Body of pancreas (tissue), 4 donors: ENCODE results near the gene ELAVL1. TPM values are rescaled to one million over a fixed set of nuclear protein-coding genes. Genes with fewer than 3 reads are reported as not detected.

Experiments used
- ATAC-seq: fragments of 150-250 bp; one replicate; pipeline ENCODE4 v1.9.1; 2016
- DNase-seq, 4 donors: peaks; one replicate each; pipeline ENCODE4 v3.0.0-alpha.2; 2019
- H3K27ac ChIP-seq, 4 donors: fragments of 200-600 bp; sonication (generic); 1 replicate in 3 of 4; 2 replicates in 1 of 4; pipeline versions ENCODE4 v1.5.1 to v1.6.1; 2016 to 2019; ENCODE audit warnings: mild to moderate bottlenecking in 1 of 4, mixed read lengths in 1 of 4, moderate library complexity in 1 of 4
- H3K27me3 ChIP-seq, 2 donors: fragments of 200-600 bp; sonication (generic); one replicate each; pipeline ENCODE4 v1.6.0; 2016; ENCODE audit warnings: mild to moderate bottlenecking in 1 of 2
- H3K36me3 ChIP-seq, 2 donors: fragments of 200-600 bp; sonication (generic); replicated peaks in 1 of 2; 2 replicates each; pipeline ENCODE4 v1.5.1; 2016; ENCODE audit warnings: low read depth in 2 of 2; ENCODE audit not compliant: insufficient read depth in 1 of 2
- H3K4me1 ChIP-seq: fragments of 200-600 bp; sonication (generic); one replicate; pipeline ENCODE4 v1.6.0; 2016
- H3K4me3 ChIP-seq, 2 donors: fragments of 200-600 bp; sonication (generic); 1 replicate in 1 of 2; 2 replicates in 1 of 2; pipeline ENCODE4 v1.5.1; 2016 to 2019
- H3K9me3 ChIP-seq, 3 donors: fragments of 200-600 bp; sonication (generic); 1 replicate in 2 of 3; 2 replicates in 1 of 3; pipeline ENCODE4 v1.5.1; 2016
- CTCF ChIP-seq, 7 experiments: fragments of 450-650 bp in 4 of 7; fragments of 200-600 bp in 3 of 7; sonication (generic) in 3 of 7; IDR thresholded peaks; one replicate each; pipeline ENCODE4 v1.5.1; 2016 to 2019; ENCODE audit warnings: antibody characterized with exemption in 7 of 7
- POLR2A ChIP-seq, 3 donors: fragments of 450-650 bp; IDR thresholded peaks; one replicate each; pipeline ENCODE4 v1.6.1; 2016; ENCODE audit warnings: antibody characterized with exemption in 3 of 3, mild to moderate bottlenecking in 2 of 3
- WGBS, 2 donors: methylation state at CpG; one replicate each; pipeline ENCODE4 v1.1.5; 2017; 5-methylcytosine and 5-hydroxymethylcytosine counted together
- intact Hi-C: fragments of 100-400 bp; cut with DNase I; formaldehyde crosslinking; loops from one replicate; pipeline ENCODE4 v1.15.1; 2023
- total RNA-seq, 2 donors: library from RNA; depleted of rRNA; stranded (reverse); fragments of >200 nt; gene quantifications; one replicate each; pipeline ENCODE4 v1.1.0, GENCODE V29; 2016

Gene ELAVL1
- total RNA-seq, 2 donors from 2014 or later: 9.3 to 15.8 TPM

- Histone ChIP-seq H3K4me1 (peaks cover 31% of the 10 kb centered on the region), H3K36me3 (peaks cover 0 to 9% of the 10 kb centered on the region in 2 donors), H3K27ac (peak overlapping the region in 2 of 4 donors; percentile 2 to 69), H3K9me3 (no peaks in the 10 kb centered on the region), H3K27me3 (no peaks in the 10 kb centered on the region), H3K4me3 (no peak overlapping the region)
- no peak for ATAC-seq
- DNase-seq: peak in 2 of 4 donors; percentile 16
- intact Hi-C loops: no loop called here
- WGBS, 2 donors: 87 to 88% methylated on average over 5 to 19 of the region's 23 CpGs
- no peak for TF ChIP-seq CTCF (IDR thresholded peaks at IDR 0.05)
- TF ChIP-seq POLR2A (IDR thresholded peaks at IDR 0.05): no peak
Measured at GRCh38 chr19:7927605-7928333, 77.7 kb downstream of the ELAVL1 start.

- ATAC-seq (no peak), DNase-seq (peak in 2 of 4 donors; percentile 18 to 24)
- Histone ChIP-seq H3K36me3 (peaks cover 0 to 1% of the 10 kb centered on the region in 2 donors), H3K4me3 (no peak overlapping the region), H3K27ac (no peak overlapping the region), H3K9me3 (no peaks in the 10 kb centered on the region), H3K27me3 (no peaks in the 10 kb centered on the region), H3K4me1 (peaks cover 31% of the 10 kb centered on the region)
- TF ChIP-seq CTCF (IDR thresholded peaks at IDR 0.05) (no peak), POLR2A (IDR thresholded peaks at IDR 0.05) (no peak)
- 75 to 76% methylated on average over 9 to 29 of the region's 32 CpGs for WGBS, 2 donors
- intact Hi-C loops: no loop called here
Measured at GRCh38 chr19:7926727-7927604, 78.5 kb downstream of the ELAVL1 start.

GRCh38 chr19:7926021-7926726 is 79.3 kb downstream of the ELAVL1 start, which contains the start of gene CTXN1:
CTXN1 (minus strand) TSS chr19:7926135; CDS start chr19:7925538, 597 bp downstream.
- Histone ChIP-seq H3K4me1 (peaks cover 39% of the 10 kb centered on the region), H3K9me3 (no peaks in the 10 kb centered on the region), H3K27ac (no peak within 1 kb of the TSS), H3K4me3 (peak within 1 kb of the TSS in 1 of 2 donors; percentile 2), H3K27me3 (no peaks in the 10 kb centered on the region), H3K36me3 (peaks cover 0 to under 1% of the 10 kb centered on the region in 2 donors)
- 10 to 39% methylated on average over 12 to 51 of the region's 65 CpGs for WGBS, 2 donors
- DNase-seq (peak; percentile 59 to 80 (median 72)), ATAC-seq (peak; percentile 65)
- no peak for TF ChIP-seq POLR2A (IDR thresholded peaks at IDR 0.05)
- peak in 1 of 7 experiments; percentile 6 for TF ChIP-seq CTCF (IDR thresholded peaks at IDR 0.05)
- intact Hi-C loops: no loop called here

DNA sequence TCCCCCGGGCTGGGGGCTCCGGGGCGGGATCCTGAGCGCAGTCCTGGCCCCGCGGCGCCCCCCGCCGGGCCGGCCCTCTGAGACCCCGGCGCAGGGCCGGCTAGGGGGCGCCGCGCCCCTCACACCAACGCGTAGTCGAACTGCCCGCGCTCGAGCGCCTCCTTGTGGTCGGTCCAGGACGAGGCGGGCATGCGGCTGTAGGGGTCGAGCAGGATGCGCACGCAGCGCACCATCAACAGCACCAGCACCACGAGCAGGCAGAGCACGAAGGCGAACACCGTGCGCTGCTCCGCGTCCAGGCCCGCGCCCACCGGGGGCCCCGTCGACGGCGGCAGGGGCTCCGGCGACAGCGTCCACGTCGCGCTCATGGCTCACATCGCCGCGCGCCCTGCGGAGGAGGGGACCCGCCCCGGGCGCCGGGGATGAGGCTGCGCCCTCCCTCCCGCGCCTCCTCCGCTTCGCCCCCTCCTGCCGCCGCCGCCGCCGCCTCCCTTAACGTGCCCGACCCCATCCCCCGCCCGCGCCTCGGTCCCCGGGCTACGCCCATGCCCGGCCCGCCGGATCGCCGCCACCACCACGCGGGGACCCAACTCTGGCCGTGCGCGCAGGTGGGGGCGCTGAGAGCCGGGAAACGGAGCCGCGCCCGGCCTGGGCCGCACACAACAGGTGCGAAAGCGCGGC is 80.1 kb downstream of the ELAVL1 start:
- DNase-seq: peak; percentile 61 to 72 (median 63)
- no peaks in the 10 kb centered on the region for H3K9me3 ChIP-seq
- H3K27ac ChIP-seq: no peak overlapping the region
- no peak for ATAC-seq
- H3K4me1 ChIP-seq: peaks cover 43% of the 10 kb centered on the region
- H3K27me3 ChIP-seq: no peaks in the 10 kb centered on the region
- no peaks in the 10 kb centered on the region for H3K36me3 ChIP-seq
- 1% methylated on average over 82 of the region's 98 CpGs; no CpG with 5 or more reads in 1 of the 2 donors for WGBS, 2 donors
- H3K4me3 ChIP-seq: peak overlapping the region in 1 of 2 donors; percentile 2
- intact Hi-C loops: no loop called here
- TF ChIP-seq POLR2A (IDR thresholded peaks at IDR 0.05): no peak
- TF ChIP-seq CTCF (IDR thresholded peaks at IDR 0.05): peak; percentile 56 to 77 (median 63)
